Thyroid gland (tissue), 4 donors: ENCODE data around the gene SIDT1. TPM values are rescaled to one million over a fixed set of nuclear protein-coding genes. Genes with fewer than 3 reads are reported as not detected.

ENCODE experiments used
- DNase-seq, 2 donors: peaks; one replicate each; pipeline ENCODE4 v3.0.0-alpha.2; 2019
- H3K27ac ChIP-seq, 3 donors: fragments of 200-600 bp; sonication (generic); 1 replicate in 2 of 3; 2 replicates in 1 of 3; pipeline ENCODE4 v1.5.1; 2016 to 2019; ENCODE audit warnings: mild to moderate bottlenecking in 1 of 3, moderate library complexity in 1 of 3
- H3K27me3 ChIP-seq: fragments of 200-600 bp; sonication (generic); one replicate; pipeline ENCODE4 v1.5.1; 2019
- H3K36me3 ChIP-seq, 2 donors: fragments of 200-600 bp; sonication (generic); one replicate each; pipeline ENCODE4 v1.5.1; 2016 to 2019
- H3K4me1 ChIP-seq, 2 donors: fragments of 200-600 bp; sonication (generic); one replicate each; pipeline ENCODE4 v1.5.1; 2017 to 2019
- H3K4me3 ChIP-seq, 3 donors: fragments of 200-600 bp; sonication (generic); replicated peaks in 1 of 3; 1 replicate in 2 of 3; 2 replicates in 1 of 3; pipeline ENCODE4 v1.5.1; 2016; ENCODE audit warnings: mild to moderate bottlenecking in 1 of 3
- H3K9me3 ChIP-seq: fragments of 200-600 bp; sonication (generic); one replicate; pipeline ENCODE4 v1.5.1; 2017
- POLR2A ChIP-seq, 2 donors: fragments of 450-650 bp; IDR thresholded peaks; one replicate each; pipeline ENCODE4 v1.6.1; 2017; ENCODE audit warnings: antibody characterized with exemption in 2 of 2, mild to moderate bottlenecking in 2 of 2, moderate library complexity in 1 of 2
- WGBS, 2 donors: methylation state at CpG; one replicate each; pipeline ENCODE4 v1.1.5; 2017; 5-methylcytosine and 5-hydroxymethylcytosine counted together
- intact Hi-C: fragments of 100-400 bp; cut with DNase I; formaldehyde crosslinking; loops from one replicate; pipeline ENCODE4 v1.15.1; 2023
- total RNA-seq, 4 donors: library from RNA; depleted of rRNA; stranded (reverse); fragments of >200 nt; gene quantifications; one replicate each; pipeline ENCODE4 v1.2.3, GENCODE V29; 2016
- TF ChIP-seq, protein P1 (sequence below), 6 experiments: fragments of 200-600 bp in 3 of 6; fragments of 450-650 bp in 3 of 6; sonication (generic) in 3 of 6; IDR thresholded peaks; one replicate each; pipeline ENCODE4 v1.5.1; 2016 to 2019; ENCODE audit warnings: antibody characterized with exemption in 6 of 6, mild to moderate bottlenecking in 2 of 6, inconsistent platforms in 1 of 6, moderate library complexity in 1 of 6

The SIDT1 gene
- total RNA-seq, 4 donors from 2014 or later, result 0.98 to 3.1 (median 2.6) TPM

DNA sequence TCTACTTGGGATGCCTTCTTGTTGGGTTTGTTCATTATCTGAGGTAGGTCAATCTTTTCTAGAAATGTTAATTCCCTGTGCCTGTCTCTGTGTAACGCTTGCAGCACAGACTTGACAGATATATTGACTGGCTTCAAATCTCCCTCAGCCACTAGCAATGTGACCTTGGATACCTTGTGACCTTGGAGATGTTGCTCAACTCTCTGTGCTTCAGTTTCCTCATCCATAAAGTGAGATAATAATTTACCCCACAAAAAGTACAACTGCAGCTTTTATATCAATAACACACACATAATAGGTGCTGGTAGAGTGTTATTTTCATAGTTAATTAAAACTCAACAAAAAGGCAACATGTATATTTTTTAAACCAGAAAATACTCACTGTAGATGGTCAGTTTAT, 52.9 kb downstream of the SIDT1 start:
- intact Hi-C loops, result no loop called here
- WGBS, 2 donors, result 0 to 47% methylated on average over 1 of the region's 1 CpG
- no peaks in the 10 kb centered on the region for H3K27me3 ChIP-seq
- DNase-seq, result no peak
- TF ChIP-seq POLR2A (IDR thresholded peaks at IDR 0.05), result no peak
- TF ChIP-seq, protein P1, sequence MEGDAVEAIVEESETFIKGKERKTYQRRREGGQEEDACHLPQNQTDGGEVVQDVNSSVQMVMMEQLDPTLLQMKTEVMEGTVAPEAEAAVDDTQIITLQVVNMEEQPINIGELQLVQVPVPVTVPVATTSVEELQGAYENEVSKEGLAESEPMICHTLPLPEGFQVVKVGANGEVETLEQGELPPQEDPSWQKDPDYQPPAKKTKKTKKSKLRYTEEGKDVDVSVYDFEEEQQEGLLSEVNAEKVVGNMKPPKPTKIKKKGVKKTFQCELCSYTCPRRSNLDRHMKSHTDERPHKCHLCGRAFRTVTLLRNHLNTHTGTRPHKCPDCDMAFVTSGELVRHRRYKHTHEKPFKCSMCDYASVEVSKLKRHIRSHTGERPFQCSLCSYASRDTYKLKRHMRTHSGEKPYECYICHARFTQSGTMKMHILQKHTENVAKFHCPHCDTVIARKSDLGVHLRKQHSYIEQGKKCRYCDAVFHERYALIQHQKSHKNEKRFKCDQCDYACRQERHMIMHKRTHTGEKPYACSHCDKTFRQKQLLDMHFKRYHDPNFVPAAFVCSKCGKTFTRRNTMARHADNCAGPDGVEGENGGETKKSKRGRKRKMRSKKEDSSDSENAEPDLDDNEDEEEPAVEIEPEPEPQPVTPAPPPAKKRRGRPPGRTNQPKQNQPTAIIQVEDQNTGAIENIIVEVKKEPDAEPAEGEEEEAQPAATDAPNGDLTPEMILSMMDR (IDR thresholded peaks at IDR 0.05), result no peak
- H3K9me3 ChIP-seq, result no peaks in the 10 kb centered on the region
- no peaks in the 10 kb centered on the region for H3K4me1 ChIP-seq
- no peaks in the 10 kb centered on the region for H3K36me3 ChIP-seq
- H3K4me3 ChIP-seq, result no peak overlapping the region
- H3K27ac ChIP-seq, result no peak overlapping the region

DNA sequence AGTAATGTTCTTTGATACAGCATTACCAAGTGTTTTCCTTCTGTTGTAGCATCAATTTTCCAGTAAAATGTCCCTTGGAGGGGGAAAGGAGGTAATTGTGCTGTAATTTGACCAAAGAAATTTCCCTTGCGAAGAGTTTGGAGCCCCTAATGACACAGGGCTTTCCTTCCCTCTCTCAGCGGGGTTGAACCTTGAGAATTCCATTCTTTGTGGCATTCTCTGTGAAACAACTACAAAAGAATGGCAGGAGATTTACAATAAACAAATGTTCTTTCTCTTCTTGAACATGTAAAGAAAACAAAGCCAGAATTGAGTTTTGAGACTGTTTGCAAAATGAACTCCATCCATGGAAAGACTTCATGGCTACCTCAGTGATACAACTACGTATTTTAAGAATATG, 53.4 kb downstream of the SIDT1 start:
- no peak for DNase-seq
- Histone ChIP-seq H3K27me3 (no peaks in the 10 kb centered on the region), H3K36me3 (no peaks in the 10 kb centered on the region), H3K4me3 (no peak overlapping the region), H3K4me1 (no peaks in the 10 kb centered on the region), H3K27ac (no peak overlapping the region), H3K9me3 (no peaks in the 10 kb centered on the region)
- TF ChIP-seq POLR2A (IDR thresholded peaks at IDR 0.05), result no peak
- TF ChIP-seq, protein P1 (IDR thresholded peaks at IDR 0.05), result no peak
- 78 to 82% methylated on average over 3 of the region's 3 CpGs for WGBS, 2 donors
- intact Hi-C loops, result no loop called here

DNA sequence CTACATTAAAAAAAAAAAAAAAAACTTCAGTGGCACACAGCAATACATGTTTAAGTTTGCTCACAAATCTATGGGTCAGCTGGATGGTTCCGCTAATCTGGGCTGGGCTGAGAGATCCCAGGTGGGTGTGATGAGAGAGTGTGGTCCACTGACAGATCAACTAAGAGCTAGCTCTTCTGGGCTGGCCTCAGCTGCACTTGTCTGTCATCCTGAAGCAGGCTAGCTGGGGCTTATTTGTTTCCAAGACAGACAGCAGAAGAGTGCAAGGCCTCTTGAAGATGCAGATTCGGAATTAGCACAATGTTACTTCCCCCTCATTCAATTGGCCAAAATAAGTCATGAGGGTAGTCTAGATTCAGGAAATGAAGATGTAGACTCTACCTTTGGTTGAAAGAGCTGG, 56.5 kb downstream of the SIDT1 start:
- Histone ChIP-seq H3K36me3 (no peaks in the 10 kb centered on the region), H3K4me1 (no peaks in the 10 kb centered on the region), H3K4me3 (no peak overlapping the region), H3K9me3 (no peaks in the 10 kb centered on the region), H3K27me3 (no peaks in the 10 kb centered on the region), H3K27ac (no peak overlapping the region)
- 93 to 96% methylated on average over 2 of the region's 2 CpGs for WGBS, 2 donors
- no peak for TF ChIP-seq POLR2A (IDR thresholded peaks at IDR 0.05)
- TF ChIP-seq, protein P1 (IDR thresholded peaks at IDR 0.05), result no peak
- intact Hi-C loops, result no loop called here
- DNase-seq, result no peak

DNA sequence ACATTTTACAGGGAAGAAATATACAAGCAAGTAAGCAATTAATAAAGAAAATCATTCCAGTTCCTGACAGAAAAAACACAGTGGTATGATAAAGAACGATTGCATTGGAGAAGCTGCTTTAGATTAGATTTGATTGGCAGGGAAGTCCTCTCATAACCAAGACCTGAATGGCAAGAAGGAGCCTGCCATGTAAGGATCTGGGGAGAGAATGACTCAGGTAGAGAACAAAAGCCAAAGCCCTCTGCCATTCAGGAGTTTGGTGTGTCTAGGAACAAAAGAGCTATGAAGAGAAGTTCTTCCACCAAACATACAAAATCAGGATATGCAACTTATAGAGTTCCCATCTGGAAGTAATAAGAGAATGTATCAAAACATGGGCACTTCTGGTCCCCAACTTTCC, 57.6 kb downstream of the SIDT1 start:
- no peak for TF ChIP-seq POLR2A (IDR thresholded peaks at IDR 0.05)
- intact Hi-C loops, result no loop called here
- Histone ChIP-seq H3K27ac (no peak overlapping the region), H3K4me3 (no peak overlapping the region), H3K36me3 (no peaks in the 10 kb centered on the region), H3K4me1 (no peaks in the 10 kb centered on the region), H3K9me3 (no peaks in the 10 kb centered on the region), H3K27me3 (no peaks in the 10 kb centered on the region)
- DNase-seq, result no peak
- WGBS, 2 donors, result 65% methylated on average over 1 of the region's 1 CpG

- intact Hi-C loops, result no loop called here
- 62 to 76% methylated on average over 1 of the region's 1 CpG for WGBS, 2 donors
Measured at GRCh38 chr3:113590983-113591382, 58.6 kb downstream of the SIDT1 start.

More at GRCh38 chr3:113590983-113591382, 58.6 kb downstream of the SIDT1 start:
- H3K9me3 ChIP-seq, result no peaks in the 10 kb centered on the region
- H3K4me1 ChIP-seq, result no peaks in the 10 kb centered on the region
- H3K4me3 ChIP-seq, result no peak overlapping the region
- no peaks in the 10 kb centered on the region for H3K27me3 ChIP-seq
- no peak for DNase-seq
- H3K27ac ChIP-seq, result no peak overlapping the region
- TF ChIP-seq, protein P1 (IDR thresholded peaks at IDR 0.05), result no peak
- TF ChIP-seq POLR2A (IDR thresholded peaks at IDR 0.05), result no peak
- no peaks in the 10 kb centered on the region for H3K36me3 ChIP-seq
